Vagina (tissue), 2 donors: ENCODE measurements around the gene TSPO. TPM values are rescaled to one million over a fixed set of nuclear protein-coding genes. Genes with fewer than 3 reads are reported as not detected.

Experiments used
- DNase-seq, 2 donors: peaks; one replicate each; pipeline ENCODE4 v3.0.0-alpha.2; 2017; ENCODE audit errors: extremely low spot score in 2 of 2
- H3K27ac ChIP-seq: fragments of 200-600 bp; sonication (generic); one replicate; pipeline ENCODE4 v1.5.1; 2019
- H3K27me3 ChIP-seq: fragments of 200-600 bp; sonication (generic); one replicate; pipeline ENCODE4 v1.5.1; 2019
- H3K36me3 ChIP-seq, 2 donors: fragments of 200-600 bp; sonication (generic); one replicate each; pipeline ENCODE4 v1.5.1; 2017 to 2019
- H3K4me1 ChIP-seq: fragments of 200-600 bp; sonication (generic); one replicate; pipeline ENCODE4 v1.5.1; 2019
- H3K4me3 ChIP-seq, 2 donors: fragments of 200-600 bp; sonication (generic); 1 replicate in 1 of 2; 2 replicates in 1 of 2; pipeline ENCODE4 v1.5.1; 2016 to 2019
- H3K9me3 ChIP-seq: fragments of 200-600 bp; sonication (generic); one replicate; pipeline ENCODE4 v1.5.1; 2019
- POLR2A ChIP-seq, 2 donors: fragments of 450-650 bp; IDR thresholded peaks; one replicate each; pipeline ENCODE4 v1.6.1; 2017; ENCODE audit warnings: antibody characterized with exemption in 2 of 2, mild to moderate bottlenecking in 2 of 2, moderate library complexity in 2 of 2
- POLR2AphosphoS5 ChIP-seq, 2 donors: sonication (generic); formaldehyde crosslinking; IDR thresholded peaks; one replicate each; pipeline ENCODE4 v1.9.0; 2017; ENCODE audit warnings: antibody characterized with exemption in 2 of 2, mild to moderate bottlenecking in 2 of 2, low read depth in 1 of 2; ENCODE audit not compliant: insufficient read depth in 1 of 2
- intact Hi-C: fragments of 100-400 bp; cut with DNase I; formaldehyde crosslinking; loops from one replicate; pipeline ENCODE4 v1.15.1; 2023
- total RNA-seq: library from RNA; depleted of rRNA; stranded (reverse); fragments of >200 nt; gene quantifications from one replicate; pipeline ENCODE4 v1.2.3, GENCODE V29; 2016
- TF ChIP-seq, protein P1 (sequence below), 3 experiments: fragments of 450-650 bp in 2 of 3; fragments of 200-600 bp in 1 of 3; sonication (generic) in 1 of 3; IDR thresholded peaks; one replicate each; pipeline ENCODE4 v1.5.1; 2017 to 2019; ENCODE audit warnings: antibody characterized with exemption in 3 of 3, mild to moderate bottlenecking in 2 of 3, moderate library complexity in 2 of 3

The TSPO gene
- total RNA-seq, 1 donor from 2014 or later = 524 TPM

GRCh38 chr22:43212434-43212952, 61.1 kb downstream of the TSPO start:
- Histone ChIP-seq H3K36me3 (no peaks in the 10 kb centered on the region), H3K9me3 (no peaks in the 10 kb centered on the region), H3K4me1 (no peaks in the 10 kb centered on the region), H3K27ac (no peak overlapping the region), H3K27me3 (no peaks in the 10 kb centered on the region), H3K4me3 (no peak overlapping the region)
- DNase-seq = no peak
- intact Hi-C loops = no loop called here
- TF ChIP-seq POLR2A (IDR thresholded peaks at IDR 0.05) (no peak), POLR2AphosphoS5 (IDR thresholded peaks at IDR 0.05; ENCODE audit: insufficient read depth in 1 of 2, low read depth in 1 of 2) (no peak)
- TF ChIP-seq, protein P1, sequence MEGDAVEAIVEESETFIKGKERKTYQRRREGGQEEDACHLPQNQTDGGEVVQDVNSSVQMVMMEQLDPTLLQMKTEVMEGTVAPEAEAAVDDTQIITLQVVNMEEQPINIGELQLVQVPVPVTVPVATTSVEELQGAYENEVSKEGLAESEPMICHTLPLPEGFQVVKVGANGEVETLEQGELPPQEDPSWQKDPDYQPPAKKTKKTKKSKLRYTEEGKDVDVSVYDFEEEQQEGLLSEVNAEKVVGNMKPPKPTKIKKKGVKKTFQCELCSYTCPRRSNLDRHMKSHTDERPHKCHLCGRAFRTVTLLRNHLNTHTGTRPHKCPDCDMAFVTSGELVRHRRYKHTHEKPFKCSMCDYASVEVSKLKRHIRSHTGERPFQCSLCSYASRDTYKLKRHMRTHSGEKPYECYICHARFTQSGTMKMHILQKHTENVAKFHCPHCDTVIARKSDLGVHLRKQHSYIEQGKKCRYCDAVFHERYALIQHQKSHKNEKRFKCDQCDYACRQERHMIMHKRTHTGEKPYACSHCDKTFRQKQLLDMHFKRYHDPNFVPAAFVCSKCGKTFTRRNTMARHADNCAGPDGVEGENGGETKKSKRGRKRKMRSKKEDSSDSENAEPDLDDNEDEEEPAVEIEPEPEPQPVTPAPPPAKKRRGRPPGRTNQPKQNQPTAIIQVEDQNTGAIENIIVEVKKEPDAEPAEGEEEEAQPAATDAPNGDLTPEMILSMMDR (IDR thresholded peaks at IDR 0.05) = no peak

Other genes starting within 250 kb of the TSPO start
- gene PACSIN2, start 136.4 kb upstream of the TSPO start, total RNA-seq = 46.2 TPM
- gene TTLL1, start 62.2 kb upstream of the TSPO start, total RNA-seq = 5.9 TPM
- not detected for gene BIK, start 40.8 kb upstream of the TSPO start, total RNA-seq
- 22.8 TPM for gene MCAT, start 8.2 kb upstream of the TSPO start, total RNA-seq
- gene TTLL12, start 35.6 kb downstream of the TSPO start, total RNA-seq = 56.2 TPM
- gene SCUBE1, start 191.8 kb downstream of the TSPO start, total RNA-seq = 6.9 TPM